Measurements from ENCODE around the gene ZCCHC7. TPM values are rescaled to one million over a fixed set of nuclear protein-coding genes. Genes with fewer than 3 reads are reported as not detected.

Gene ZCCHC7
- total and polyA plus RNA-seq, 9 donors, result 15.8 to 37.4 (median 28.4) TPM

DNA sequence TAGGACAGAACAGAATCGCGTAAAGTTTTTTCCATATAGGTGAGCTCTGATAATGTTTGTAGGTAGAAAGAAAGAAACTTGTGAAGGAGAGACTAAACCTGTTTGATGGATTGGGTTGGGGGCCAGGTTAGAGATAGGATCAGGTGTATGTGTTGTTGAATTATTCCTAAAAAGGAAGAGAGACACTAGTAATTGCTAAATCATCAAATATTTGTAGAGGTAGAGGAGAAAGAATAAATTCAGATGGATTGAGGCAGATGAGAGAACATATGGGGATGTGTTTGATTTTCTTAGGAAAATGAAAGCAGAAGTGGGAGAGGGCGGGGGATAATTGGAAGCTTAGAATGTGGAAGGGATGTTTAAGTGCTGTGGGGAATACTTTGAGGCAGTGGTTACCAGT, 7.7 kb downstream of the ZCCHC7 start:
- intact Hi-C loops (cut with DNase I), result no loop called here
- WGBS, 3 donors, result 96 to 98% (median 96%) methylated on average over 3 of the region's 3 CpGs

DNA sequence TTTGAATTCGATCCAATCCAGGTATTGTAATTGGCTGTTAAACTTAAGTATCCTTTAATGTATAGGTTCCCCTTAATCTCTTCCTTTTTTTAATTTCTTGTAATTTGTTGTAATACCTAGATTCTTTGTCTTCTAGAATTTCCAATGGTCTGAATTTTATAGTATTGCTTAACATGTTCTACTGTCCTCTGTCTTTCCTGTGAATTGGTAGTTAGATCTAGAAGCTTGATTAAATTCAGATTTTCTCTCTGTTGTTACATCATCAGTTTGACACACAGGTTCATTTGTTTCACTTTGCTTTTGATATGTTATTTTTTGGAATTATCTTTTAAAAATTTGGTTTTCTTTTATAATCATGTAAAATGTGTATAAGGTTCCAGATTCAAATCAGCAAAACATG, 13.8 kb downstream of the ZCCHC7 start:
- Histone ChIP-seq H3K9me3 (no peaks in the 10 kb centered on the region), H3K4me1 (ENCODE audit: insufficient read depth) (no peaks in the 10 kb centered on the region), H3K36me3 (no peaks in the 10 kb centered on the region), H3K27ac (no peak overlapping the region), H3K27me3 (no peaks in the 10 kb centered on the region), H3K4me3 (no peak overlapping the region)
- WGBS, 3 donors, result 97 to 98% (median 98%) methylated on average over 1 of the region's 1 CpG
- TF ChIP-seq POLR2A (IDR thresholded peaks at IDR 0.05) (no peak), CTCF (IDR thresholded peaks at IDR 0.05) (no peak), EP300 (IDR thresholded peaks at IDR 0.05) (no peak)
- intact Hi-C loops (cut with DNase I), result no loop called here
- DNase-seq, result no peak

More for the DNA sequence above, 7.7 kb downstream of the ZCCHC7 start:
- Histone ChIP-seq H3K27ac (no peak overlapping the region), H3K9me3 (no peaks in the 10 kb centered on the region), H3K36me3 (no peaks in the 10 kb centered on the region), H3K4me1 (ENCODE audit: insufficient read depth) (no peaks in the 10 kb centered on the region), H3K4me3 (no peak overlapping the region), H3K27me3 (no peaks in the 10 kb centered on the region)
- TF ChIP-seq POLR2A (IDR thresholded peaks at IDR 0.05), result no peak
- TF ChIP-seq EP300 (IDR thresholded peaks at IDR 0.05), result no peak
- TF ChIP-seq CTCF (IDR thresholded peaks at IDR 0.05), result no peak
- no peak for DNase-seq

GRCh38 chr9:37141015-37141414, 20.6 kb downstream of the ZCCHC7 start:
- intact Hi-C loops (cut with DNase I), result no loop called here
- no peaks in the 10 kb centered on the region for H3K27me3 ChIP-seq
- TF ChIP-seq CTCF (IDR thresholded peaks at IDR 0.05) (no peak), POLR2A (IDR thresholded peaks at IDR 0.05) (no peak), EP300 (IDR thresholded peaks at IDR 0.05) (no peak)
- WGBS, 3 donors, result 97 to 99% (median 98%) methylated on average over 2 of the region's 2 CpGs
- no peaks in the 10 kb centered on the region for H3K36me3 ChIP-seq
- no peak overlapping the region for H3K4me3 ChIP-seq
- no peak for DNase-seq
- no peaks in the 10 kb centered on the region for H3K9me3 ChIP-seq
- H3K4me1 ChIP-seq (ENCODE audit: insufficient read depth), result peaks cover 2% of the 10 kb centered on the region
- H3K27ac ChIP-seq, result no peak overlapping the region

- TF ChIP-seq POLR2A (IDR thresholded peaks at IDR 0.05) (no peak), CTCF (IDR thresholded peaks at IDR 0.05) (no peak), EP300 (IDR thresholded peaks at IDR 0.05) (no peak)
- 50 to 69% (median 51%) methylated on average over 2 of the region's 2 CpGs for WGBS, 3 donors
- H3K4me3 ChIP-seq, result no peak overlapping the region
- no peak overlapping the region for H3K27ac ChIP-seq
- no peaks in the 10 kb centered on the region for H3K9me3 ChIP-seq
- H3K27me3 ChIP-seq, result no peaks in the 10 kb centered on the region
- intact Hi-C loops (cut with DNase I), result no loop called here
- no peaks in the 10 kb centered on the region for H3K36me3 ChIP-seq
- DNase-seq, result no peak
- H3K4me1 ChIP-seq (ENCODE audit: insufficient read depth), result peaks cover 2% of the 10 kb centered on the region
Measured at GRCh38 chr9:37144762-37145161, 24.4 kb downstream of the ZCCHC7 start.
